Measurements from ENCODE around the gene HOXD10.

DNA sequence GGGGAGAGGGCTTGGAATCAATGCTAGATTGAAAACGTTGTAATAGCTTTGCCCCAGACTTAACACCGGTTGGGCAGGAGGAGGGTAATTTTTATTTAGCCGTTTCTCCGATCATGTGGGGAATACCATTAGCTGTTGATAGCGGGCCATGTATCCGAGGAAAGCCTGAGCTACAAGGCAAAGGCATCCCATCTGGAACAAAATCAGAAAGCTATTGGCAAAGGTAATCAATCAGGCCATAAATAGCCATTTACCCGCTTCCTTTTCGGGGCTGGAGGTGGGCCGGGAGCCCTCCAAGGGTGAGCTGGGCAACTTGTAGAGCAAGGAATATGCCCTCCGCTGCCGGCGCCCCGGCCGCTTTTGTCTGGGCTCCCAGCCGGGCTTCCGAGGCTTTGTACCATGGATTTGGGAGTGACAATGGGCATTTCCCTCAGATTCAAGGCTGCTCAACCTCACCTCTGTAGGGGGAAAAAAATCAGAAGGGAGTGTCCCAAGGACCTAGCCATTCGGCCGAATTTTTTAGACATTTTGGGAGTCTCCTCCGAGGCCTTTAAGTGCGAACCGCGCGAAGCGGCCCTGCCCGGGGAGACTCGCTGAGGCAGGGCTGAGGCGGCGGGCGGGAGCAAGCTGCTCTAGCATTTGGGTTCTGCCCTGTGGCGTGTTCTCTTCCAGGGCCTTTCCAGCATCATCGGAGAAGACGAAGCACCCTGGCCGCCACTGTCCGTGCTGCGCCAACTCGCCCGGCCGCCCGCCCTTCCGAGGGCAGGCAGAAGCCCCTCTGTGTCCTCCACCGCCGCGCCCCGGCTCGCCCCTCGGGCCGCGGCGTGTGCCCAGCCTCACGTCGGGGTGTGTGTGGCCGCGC lies 4.8 kb downstream of the HOXD10 start:
- TF ChIP-seq, protein P1, sequence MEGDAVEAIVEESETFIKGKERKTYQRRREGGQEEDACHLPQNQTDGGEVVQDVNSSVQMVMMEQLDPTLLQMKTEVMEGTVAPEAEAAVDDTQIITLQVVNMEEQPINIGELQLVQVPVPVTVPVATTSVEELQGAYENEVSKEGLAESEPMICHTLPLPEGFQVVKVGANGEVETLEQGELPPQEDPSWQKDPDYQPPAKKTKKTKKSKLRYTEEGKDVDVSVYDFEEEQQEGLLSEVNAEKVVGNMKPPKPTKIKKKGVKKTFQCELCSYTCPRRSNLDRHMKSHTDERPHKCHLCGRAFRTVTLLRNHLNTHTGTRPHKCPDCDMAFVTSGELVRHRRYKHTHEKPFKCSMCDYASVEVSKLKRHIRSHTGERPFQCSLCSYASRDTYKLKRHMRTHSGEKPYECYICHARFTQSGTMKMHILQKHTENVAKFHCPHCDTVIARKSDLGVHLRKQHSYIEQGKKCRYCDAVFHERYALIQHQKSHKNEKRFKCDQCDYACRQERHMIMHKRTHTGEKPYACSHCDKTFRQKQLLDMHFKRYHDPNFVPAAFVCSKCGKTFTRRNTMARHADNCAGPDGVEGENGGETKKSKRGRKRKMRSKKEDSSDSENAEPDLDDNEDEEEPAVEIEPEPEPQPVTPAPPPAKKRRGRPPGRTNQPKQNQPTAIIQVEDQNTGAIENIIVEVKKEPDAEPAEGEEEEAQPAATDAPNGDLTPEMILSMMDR (conservative IDR thresholded peaks at IDR 0.05; ENCODE audit: low read depth, low read length): no peak
- no peak for TF ChIP-seq EZH2 (IDR thresholded peaks at IDR 0.05; ENCODE audit: borderline replicate concordance, low read depth, low read length, poor library complexity, severe bottlenecking)
